H1 (cell line): ENCODE results near the gene ENTPD2. TPM values are rescaled to one million over a fixed set of nuclear protein-coding genes. Genes with fewer than 3 reads are reported as not detected.

ENCODE experiments used
- CTCF ChIA-PET: fragments of 300-600 bp; sonication (Branson Sonifier 250); formaldehyde crosslinking; loops from one replicate; lab custom pipeline; 2021; ENCODE audit not compliant: partially characterized antibody; lab: Charles Lee
- POLR2A ChIA-PET: fragments of 300-600 bp; sonication (Branson Sonifier 250); formaldehyde crosslinking; loops from one replicate; lab custom pipeline; 2021; ENCODE audit warnings: inconsistent platforms; ENCODE audit not compliant: partially characterized antibody; lab: Charles Lee
- DNase-seq, 2 experiments: peaks; one replicate each; pipeline versions ENCODE4 v3.0.0 to v3.0.0-alpha.2; 2010 to 2022; ENCODE audit warnings: low spot score in 2 of 2, low read depth in 1 of 2, mixed read lengths in 1 of 2
- FAIRE-seq: peaks from 2 replicates; lab custom pipeline; 2011; peaks lifted over from hg19 to GRCh38; lab: Jason Lieb, UNC
- H2AFZ ChIP-seq: 2 replicates; pipeline ENCODE4 v1.8.1; 2012; ENCODE audit warnings: low read length, inconsistent platforms
- H2AK5ac ChIP-seq: 2 replicates; pipeline ENCODE4 v1.6.1; 2013; ENCODE audit warnings: low read depth, low read length
- H2BK120ac ChIP-seq: replicated peaks from 2 replicates; pipeline ENCODE3; 2013; ENCODE audit warnings: low read depth, low read length, inconsistent platforms
- H2BK12ac ChIP-seq: 2 replicates; pipeline ENCODE4 v1.6.1; 2013; ENCODE audit warnings: low read depth, low read length
- H2BK15ac ChIP-seq: 2 replicates; pipeline ENCODE4 v1.6.1; 2013; ENCODE audit warnings: low read length
- H2BK20ac ChIP-seq: 2 replicates; pipeline ENCODE4 v1.6.1; 2013; ENCODE audit warnings: low read length
- H2BK5ac ChIP-seq: 2 replicates; pipeline ENCODE4 v1.6.1; 2013; ENCODE audit warnings: low read depth, low read length
- H3K14ac ChIP-seq: 2 replicates; pipeline ENCODE4 v1.6.1; 2013; ENCODE audit warnings: inconsistent platforms; ENCODE audit not compliant: insufficient read length
- H3K18ac ChIP-seq: 2 replicates; pipeline ENCODE4 v1.6.1; 2013; ENCODE audit warnings: low read length; ENCODE audit errors: extremely low read depth
- H3K23ac ChIP-seq: 2 replicates; pipeline ENCODE4 v1.6.1; 2013; ENCODE audit warnings: inconsistent platforms; ENCODE audit not compliant: insufficient read length
- H3K23me2 ChIP-seq: 2 replicates; pipeline ENCODE4 v1.6.1; 2013; ENCODE audit warnings: low read depth, low read length
- H3K27ac ChIP-seq: 2 replicates; pipeline ENCODE4 v1.6.1; 2011; ENCODE audit warnings: low read depth, low read length, inconsistent platforms
- H3K27me3 ChIP-seq, 4 experiments: replicated peaks in 1 of 4; 1 replicate in 1 of 4; 2 replicates in 3 of 4; pipeline versions ENCODE4 v1.6.1 to v1.8.1; 2011 to 2013; ENCODE audit warnings: low read length in 3 of 4, mild to moderate bottlenecking in 3 of 4, inconsistent platforms in 2 of 4, mixed read lengths in 2 of 4, moderate library complexity in 1 of 4; ENCODE audit not compliant: control insufficient read depth in 3 of 4, insufficient read depth in 3 of 4; ENCODE audit errors: extremely low read depth in 1 of 4
- H3K36me3 ChIP-seq, 4 experiments: 2 replicates each; pipeline versions ENCODE4 v1.6.1 to v1.8.1; 2011 to 2013; ENCODE audit warnings: mild to moderate bottlenecking in 4 of 4, low read length in 3 of 4, moderate library complexity in 2 of 4, control low read depth in 1 of 4, inconsistent platforms in 1 of 4; ENCODE audit not compliant: insufficient read depth in 4 of 4, control insufficient read depth in 2 of 4
- H3K4ac ChIP-seq: replicated peaks from 2 replicates; pipeline ENCODE3; 2013; ENCODE audit warnings: low read length, low read depth, mixed read lengths, inconsistent platforms; ENCODE audit not compliant: insufficient read length
- H3K4me1 ChIP-seq, 4 experiments: replicated peaks in 1 of 4; 1 replicate in 1 of 4; 2 replicates in 3 of 4; pipeline versions ENCODE4 v1.6.1 to v1.8.1; 2011 to 2013; ENCODE audit warnings: low read length in 3 of 4, inconsistent platforms in 2 of 4, mixed read lengths in 1 of 4; ENCODE audit not compliant: insufficient read depth in 4 of 4, control insufficient read depth in 3 of 4
- H3K4me2 ChIP-seq, 2 experiments: 2 replicates each; pipeline versions ENCODE4 v1.6.1 to v1.8.1; 2011 to 2013; ENCODE audit warnings: low read depth in 2 of 2, low read length in 2 of 2, control low read depth in 1 of 2, inconsistent platforms in 1 of 2, mild to moderate bottlenecking in 1 of 2; ENCODE audit not compliant: insufficient read depth in 1 of 2
- H3K4me3 ChIP-seq, 4 experiments: fragments of 200-600, 300-600 bp in 1 of 4; sonication (generic), shearing (Covaris generic), sonication (Bioruptor Twin) in 1 of 4; 2 replicates each; pipeline versions ENCODE4 v1.5.1 to v1.8.1; 2011 to 2016; ENCODE audit warnings: low read length in 4 of 4, low read depth in 3 of 4, control low read depth in 2 of 4, inconsistent platforms in 2 of 4, mild to moderate bottlenecking in 2 of 4, mixed read lengths in 1 of 4, moderate library complexity in 1 of 4; ENCODE audit not compliant: insufficient read depth in 2 of 4; ENCODE audit errors: extremely low read depth in 1 of 4
- H3K56ac ChIP-seq: replicated peaks from 2 replicates; pipeline ENCODE3; 2013; ENCODE audit warnings: low read depth, mild to moderate bottlenecking, mixed read lengths, low read length, inconsistent platforms; ENCODE audit not compliant: insufficient read length
- H3K79me1 ChIP-seq: 2 replicates; pipeline ENCODE4 v1.6.1; 2013; ENCODE audit warnings: low read depth, low read length, control low read depth
- H3K79me2 ChIP-seq, 2 experiments: 2 replicates each; pipeline versions ENCODE4 v1.6.1 to v1.8.1; 2012 to 2013; ENCODE audit warnings: low read length in 2 of 2, mild to moderate bottlenecking in 2 of 2, inconsistent platforms in 1 of 2; ENCODE audit not compliant: insufficient read depth in 2 of 2, control insufficient read depth in 1 of 2
- H3K9ac ChIP-seq, 4 experiments: replicated peaks in 1 of 4; 1 replicate in 1 of 4; 2 replicates in 3 of 4; pipeline versions ENCODE4 v1.6.1 to v1.8.1; 2011 to 2013; ENCODE audit warnings: low read depth in 3 of 4, low read length in 3 of 4, control low read depth in 2 of 4, mild to moderate bottlenecking in 2 of 4, moderate library complexity in 2 of 4, inconsistent platforms in 1 of 4; ENCODE audit errors: extremely low read depth in 1 of 4
- H3K9me3 ChIP-seq, 2 experiments: 2 replicates each; pipeline versions ENCODE4 v1.6.1 to v1.8.1; 2012 to 2013; ENCODE audit warnings: mild to moderate bottlenecking in 2 of 2, moderate library complexity in 2 of 2, control low read depth in 1 of 2, inconsistent platforms in 1 of 2, low read depth in 1 of 2, low read length in 1 of 2, mixed read lengths in 1 of 2; ENCODE audit not compliant: insufficient read depth in 2 of 2
- H4K20me1 ChIP-seq, 2 experiments: replicated peaks in 1 of 2; 2 replicates each; pipeline versions ENCODE3 to v1.8.1; 2011 to 2013; ENCODE audit warnings: inconsistent platforms in 2 of 2, low read length in 2 of 2, mild to moderate bottlenecking in 1 of 2; ENCODE audit not compliant: insufficient read depth in 2 of 2, control insufficient read depth in 1 of 2
- H4K5ac ChIP-seq: 2 replicates; pipeline ENCODE4 v1.6.1; 2013; ENCODE audit warnings: low read length, low read depth, mixed read lengths, inconsistent platforms; ENCODE audit not compliant: insufficient read length
- H4K8ac ChIP-seq: 2 replicates; pipeline ENCODE4 v1.8.0; 2013; ENCODE audit warnings: mild to moderate bottlenecking, moderate library complexity, low read length, inconsistent platforms; ENCODE audit not compliant: insufficient read depth; ENCODE audit errors: extremely low read depth
- H4K91ac ChIP-seq: replicated peaks from 2 replicates; pipeline ENCODE3; 2013; ENCODE audit warnings: low read length, mixed read lengths, inconsistent platforms; ENCODE audit not compliant: insufficient read length
- ATF3 ChIP-seq: IDR thresholded peaks from 2 replicates; pipeline ENCODE4 v1.6.1; 2011; ENCODE audit warnings: low read depth, mild to moderate bottlenecking, low read length; ENCODE audit not compliant: insufficient read depth
- CHD2 ChIP-seq: IDR thresholded peaks from 2 replicates; pipeline ENCODE4 v1.6.1; 2012; ENCODE audit warnings: low read length, improper control_type of control experiment
- EP300 ChIP-seq, 2 experiments: IDR thresholded peaks; 1 replicate in 1 of 2; 2 replicates in 1 of 2; pipeline ENCODE4 v1.6.1; 2011 to 2012; ENCODE audit warnings: low read depth in 2 of 2, low read length in 2 of 2, mild to moderate bottlenecking in 2 of 2, borderline replicate concordance in 1 of 2, inconsistent platforms in 1 of 2, moderate library complexity in 1 of 2
- MAFK ChIP-seq: IDR thresholded peaks from 2 replicates; pipeline ENCODE4 v1.6.1; 2012; ENCODE audit warnings: low read depth, mild to moderate bottlenecking, improper control_type of control experiment, low read length
- NRF1 ChIP-seq: IDR thresholded peaks from 2 replicates; pipeline ENCODE4 v1.6.1; 2011; ENCODE audit warnings: mild to moderate bottlenecking, low read depth, low read length, improper control_type of control experiment
- POU5F1 ChIP-seq: IDR thresholded peaks from 2 replicates; pipeline ENCODE4 v1.6.1; 2011; ENCODE audit warnings: low read depth, mild to moderate bottlenecking, low read length, moderate library complexity
- SP1 ChIP-seq: IDR thresholded peaks from 2 replicates; pipeline ENCODE4 v1.6.1; 2011; ENCODE audit warnings: low read depth, low read length
- SRF ChIP-seq: IDR thresholded peaks from 2 replicates; pipeline ENCODE4 v1.6.1; 2011; ENCODE audit warnings: mild to moderate bottlenecking, low read depth, low read length, moderate library complexity
- SUZ12 ChIP-seq: fragments of 200-600 bp; sonication (generic); IDR thresholded peaks from 2 replicates; pipeline ENCODE4 v1.6.1; 2012; ENCODE audit warnings: mild to moderate bottlenecking, inconsistent platforms, low read length, moderate library complexity, mixed read lengths
- TBP ChIP-seq: IDR thresholded peaks from 2 replicates; pipeline ENCODE4 v1.6.1; 2011; ENCODE audit warnings: low read depth, low read length, improper control_type of control experiment
- ZNF274 ChIP-seq: IDR thresholded peaks from 2 replicates; pipeline ENCODE4 v1.7.0; 2012; ENCODE audit warnings: low read length, borderline replicate concordance; ENCODE audit errors: extremely low read depth
- WGBS, 2 experiments: shearing (Covaris generic) in 1 of 2; methylation state at CpG; one replicate each; pipeline versions ENCODE4 v1.1.6 to v1.1.7; 2013 to 2015; ENCODE audit warnings: low lambda C conversion rate in 2 of 2, mixed read lengths in 2 of 2, inconsistent platforms in 1 of 2, low coverage in 1 of 2, missing lambda C conversion rate in 1 of 2; ENCODE audit not compliant: insufficient replicate concordance in 2 of 2, insufficient coverage in 1 of 2, insufficient read length in 1 of 2; ENCODE audit errors: extremely low coverage in 1 of 2, missing lambda C conversion rate in 1 of 2; 5-methylcytosine and 5-hydroxymethylcytosine counted together
- polyA plus RNA-seq, 7 experiments: library from polyadenylated mRNA; depleted of rRNA in 3 of 7; stranded (reverse) in 5 of 7; unstranded in 2 of 7; fragments of >200 nt in 5 of 7; fragments of 200-250 nt in 2 of 7; gene quantifications; 1 replicate in 5 of 7; 2 replicates in 1 of 7; 4 replicates in 1 of 7; pipeline versions ENCODE4 v1.2.1 to v1.2.3, GENCODE V29; 2011 to 2013; ENCODE audit warnings: missing spikeins in 2 of 7, mixed read lengths in 2 of 7
- total RNA-seq: library from RNA; stranded (reverse); fragmentation: NEBNext Ultra II Directional; extraction: Animal tissue kit (Norgen Biotek cat#: 25700); gene quantifications from 2 replicates; pipeline ENCODE4 v1.2.1, GENCODE V29; 2021

Gene ENTPD2
- total and polyA plus RNA-seq, 2 of the 8 experiments (the other 6 are each of a cell fraction or from before 2014, with no cell fraction given) = 0.65 to 3.8 TPM

GRCh38 chr9:137046088-137046787, 7.6 kb downstream of the ENTPD2 start, which contains the start of gene NPDC1:
Gene NPDC1 (minus strand): TSS chr9:137046177. CDS start chr9:137045989, 188 bp downstream.
- Histone ChIP-seq H3K4ac (no peak within 1 kb of the TSS), H4K8ac (peak within 1 kb of the TSS; percentile 79; the same call in 1 of the 2 replicates), H3K4me1 (peaks cover 3 to 14% (median 8%) of the 10 kb centered on the region in 4 experiments; a peak in 6 of 7 replicates), H2AFZ (no peak within 1 kb of the TSS), H2BK20ac (no peak within 1 kb of the TSS), H3K18ac (peak within 1 kb of the TSS; percentile 7), H3K36me3 (no peaks in the 10 kb centered on the region), H3K23ac (no peak within 1 kb of the TSS), H3K9ac (peak within 1 kb of the TSS in 1 of 4 experiments; percentile 71; a peak in 4 of 7 replicates), H2BK5ac (no peak within 1 kb of the TSS), H2BK15ac (no peak within 1 kb of the TSS), H3K4me3 (peak within 1 kb of the TSS; percentile 38 to 62 (median 56)), H3K79me1 (peaks cover 9% of the 10 kb centered on the region), H3K79me2 (peaks cover 0 to 4% of the 10 kb centered on the region in 2 experiments; a peak in 1 of 4 replicates), H3K23me2 (peaks cover 12% of the 10 kb centered on the region; the same call in 1 of the 2 replicates), H4K5ac (peak within 1 kb of the TSS; percentile 42), H3K9me3 (no peaks in the 10 kb centered on the region), H3K27me3 (peaks cover 17 to 51% (median 37%) of the 10 kb centered on the region in 4 experiments), H4K91ac (peak within 1 kb of the TSS; percentile 54), H3K56ac (no peak within 1 kb of the TSS), H3K4me2 (peak within 1 kb of the TSS; percentile 34 to 99), H3K14ac (no peak within 1 kb of the TSS), H4K20me1 (peaks cover 8 to 26% of the 10 kb centered on the region in 2 experiments), H2AK5ac (no peak within 1 kb of the TSS), H2BK120ac (no peak within 1 kb of the TSS), H3K27ac (no peak within 1 kb of the TSS), H2BK12ac (peak within 1 kb of the TSS; percentile 17; the same call in 1 of the 2 replicates)
- 2% methylated on average over 46 of the region's 57 CpGs; no CpG with 5 or more reads in 1 of the 2 experiments for WGBS, 2 experiments
- CTCF ChIA-PET = interaction anchor here (0.5 to 7.6 kb wide), 34 partner anchors 8 to 296 kb away, joined by 3 to 291 read pairs (median 4); partner anchors contain the start of genes ABCA2, FUT7, MAN1B1 and RNF224
- DNase-seq (peak; percentile 59 to 99), FAIRE-seq (no peak)
- POLR2A ChIA-PET = interaction anchor here (0.6 to 1.6 kb wide), 6 partner anchors 10 to 198 kb away, joined by 3 to 4 read pairs (median 3); partner anchors contain the start of gene MAN1B1
- 0 out of 2 replicates have a peak, but pooled peaks have one; percentile 34 for TF ChIP-seq CHD2
- peak; percentile 40; the same call in 1 of the 2 replicates for TF ChIP-seq SP1
- TF ChIP-seq ATF3 = no peak
- TF ChIP-seq POU5F1 = no peak
- 0 out of 2 replicates have a peak, but pooled peaks have one; percentile 22 for TF ChIP-seq SUZ12
- no peak for TF ChIP-seq SRF
- TF ChIP-seq ZNF274 = no peak
- TF ChIP-seq NRF1 = no peak
- TF ChIP-seq MAFK = no peak
- no peak for TF ChIP-seq TBP
- peak in 1 of 2 experiments; percentile 56; a peak in 1 of 3 replicates for TF ChIP-seq EP300 (IDR thresholded peaks at IDR 0.05; ENCODE audit: borderline replicate concordance in 1 of 2, low read depth in 2 of 2, low read length in 2 of 2)
